Right lobe of liver (tissue), 4 donors: ENCODE data around the gene PGBD5.

ENCODE experiments used
- CTCF ChIP-seq, 4 donors: fragments of 200-600 bp in 3 of 4; fragments of 450-650 bp in 1 of 4; IDR thresholded peaks; one replicate each; pipeline versions ENCODE4 v1.5.1 to v1.8.0; 2016 to 2022; ENCODE audit warnings: antibody characterized with exemption in 4 of 4, mild to moderate bottlenecking in 2 of 4
- POLR2A ChIP-seq: fragments of 450-650 bp; IDR thresholded peaks from one replicate; pipeline ENCODE4 v1.6.1; 2017; ENCODE audit warnings: antibody characterized with exemption, mild to moderate bottlenecking
- donor health status: DM: no; HTN: no; CAD: no.
- donor health status: DM: no; HTN: no; CAD: no.
- donor health status: DM: no; HTN: yes; CAD: no.

GRCh38 chr1:230424391-230425251 is 1.5 kb downstream of the PGBD5 start:
- TF ChIP-seq CTCF (IDR thresholded peaks at IDR 0.05): no peak
- TF ChIP-seq POLR2A: no peak
